NCI-H2107 (cell line): Measurements from ENCODE around the gene CRLF1.

Experiments used
- DNase-seq: peaks from one replicate; lab custom pipeline; 2025; lab: John Stamatoyannopoulos, UW

CRLF1 gene

GRCh38 chr19:18636183-18636968 is 29.8 kb upstream of the CRLF1 start:
- DNase-seq, result peak; percentile 98

- DNase-seq, result no peak
These were observed 29.2 kb upstream of the CRLF1 start for GRCh38 chr19:18635831-18636182.

GRCh38 chr19:18634612-18635297 is 28.2 kb upstream of the CRLF1 start:
- no peak for DNase-seq

- DNase-seq, result no peak
These were observed 26.7 kb upstream of the CRLF1 start for GRCh38 chr19:18633321-18633720.

- no peak for DNase-seq
These were observed 22.8 kb upstream of the CRLF1 start for GRCh38 chr19:18629166-18630088.

GRCh38 chr19:18626906-18627305 is 20.3 kb upstream of the CRLF1 start:
- no peak for DNase-seq

- no peak for DNase-seq
These were observed 14.3 kb upstream of the CRLF1 start for GRCh38 chr19:18620902-18621301.

- no peak for DNase-seq
These were observed 13.7 kb upstream of the CRLF1 start for GRCh38 chr19:18620311-18620710.

- DNase-seq, result no peak
These were observed 11.6 kb upstream of the CRLF1 start for GRCh38 chr19:18618236-18618635.

GRCh38 chr19:18617562-18617961 is 11.0 kb upstream of the CRLF1 start:
- no peak for DNase-seq

GRCh38 chr19:18616023-18616422 is 9.4 kb upstream of the CRLF1 start:
- no peak for DNase-seq

- DNase-seq, result no peak
These were observed 7.1 kb upstream of the CRLF1 start for GRCh38 chr19:18613589-18614234.

GRCh38 chr19:18612772-18613588 is 6.4 kb upstream of the CRLF1 start, which contains the start of gene TMEM59L:
TSS of gene TMEM59L (plus strand) at chr19:18612870. CDS start at chr19:18612959, 89 bp downstream.
- DNase-seq, result no peak

GRCh38 chr19:18612051-18612771 is 5.6 kb upstream of the CRLF1 start:
- no peak for DNase-seq

- DNase-seq, result no peak
These were observed 4.9 kb upstream of the CRLF1 start for GRCh38 chr19:18611327-18612050.

GRCh38 chr19:18610556-18611326 is 4.1 kb upstream of the CRLF1 start:
- no peak for DNase-seq

- no peak for DNase-seq
These were observed 3.6 kb upstream of the CRLF1 start for GRCh38 chr19:18610245-18610555.

- DNase-seq, result no peak
These were observed 3.1 kb upstream of the CRLF1 start for GRCh38 chr19:18609717-18610051.
